ENCODE data around the gene DLGAP3.

GRCh38 chr1:34852677-34853217 lies 76.7 kb downstream of the DLGAP3 start:
- TF ChIP-seq CTCF (IDR thresholded peaks at IDR 0.05; ENCODE audit: extremely low read depth in 1 of 2, insufficient read depth in 1 of 2, low read depth in 1 of 2, low read length in 2 of 2) = peak; percentile 95 to 99
- peak; percentile 55 for TF ChIP-seq MYC (IDR thresholded peaks at IDR 0.05; ENCODE audit: low read depth, low read length)
- TF ChIP-seq FOS (IDR thresholded peaks at IDR 0.05; ENCODE audit: borderline replicate concordance, insufficient read depth, low read length) = no peak
- TF ChIP-seq POLR2A (IDR thresholded peaks at IDR 0.05; ENCODE audit: low read depth, low read length) = peak; percentile 24
- TF ChIP-seq EZH2 (IDR thresholded peaks at IDR 0.05; ENCODE audit: borderline replicate concordance, low read depth, low read length, severe bottlenecking) = no peak
